DMS153 (cell line): ENCODE results near the gene P4HA1.
"Not testable (repeated sequence)": the region's sequence is repeated elsewhere in the genome, so short reads cannot be mapped to it uniquely, and the experiment has no call there.

ENCODE experiments used
- DNase-seq: peaks from one replicate; lab custom pipeline; 2025; lab: John Stamatoyannopoulos, UW

P4HA1 gene

GRCh38 chr10:73043319-73043718 lies 53.3 kb downstream of the P4HA1 start:
- no peak for DNase-seq

DNA sequence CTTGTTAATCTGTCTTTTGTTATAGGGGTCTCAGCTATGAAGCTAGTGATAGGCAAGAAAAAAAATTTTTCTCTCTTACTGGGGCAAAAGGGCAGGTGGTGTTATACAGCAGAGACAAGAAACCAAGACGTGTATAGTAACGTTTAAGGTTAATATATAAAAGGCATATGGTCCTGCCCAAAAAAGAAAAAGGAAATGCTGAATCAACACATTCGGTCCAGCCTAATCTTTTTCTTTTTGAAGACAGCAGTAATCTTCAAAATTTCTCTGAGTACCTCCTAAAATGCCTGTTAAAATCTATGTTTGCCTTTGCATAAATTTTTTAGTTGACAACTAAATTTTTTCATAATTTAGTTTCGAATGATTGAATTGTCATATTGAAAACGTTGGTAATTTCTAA lies 54.5 kb downstream of the P4HA1 start:
- DNase-seq = no peak

DNA sequence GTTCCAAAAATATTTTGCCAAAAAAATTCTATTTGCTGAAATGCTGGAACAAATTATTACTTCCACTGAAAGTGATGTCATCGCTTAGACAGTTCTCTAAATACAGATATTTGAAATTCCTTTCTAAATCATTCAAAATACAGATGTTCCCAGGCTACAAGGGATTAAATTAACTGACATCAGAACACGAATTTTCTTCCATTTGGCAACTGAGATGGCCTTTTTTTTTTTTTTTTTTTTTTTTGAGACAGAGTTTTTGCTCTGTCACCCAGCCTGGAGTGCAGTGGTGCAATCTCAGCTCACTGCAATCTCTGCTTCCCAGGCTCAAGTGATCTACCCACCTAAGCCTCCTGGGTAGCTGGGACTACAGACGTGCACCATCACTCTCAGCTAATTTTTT lies 57.0 kb downstream of the P4HA1 start:
- no peak for DNase-seq

GRCh38 chr10:73036285-73036684 lies 60.4 kb downstream of the P4HA1 start:
- DNase-seq = not testable (repeated sequence)

- DNase-seq = no peak
Measured at GRCh38 chr10:73032536-73032935, 64.1 kb downstream of the P4HA1 start.

GRCh38 chr10:73026623-73027022 lies 70.0 kb downstream of the P4HA1 start:
- DNase-seq = not testable (repeated sequence)

DNA sequence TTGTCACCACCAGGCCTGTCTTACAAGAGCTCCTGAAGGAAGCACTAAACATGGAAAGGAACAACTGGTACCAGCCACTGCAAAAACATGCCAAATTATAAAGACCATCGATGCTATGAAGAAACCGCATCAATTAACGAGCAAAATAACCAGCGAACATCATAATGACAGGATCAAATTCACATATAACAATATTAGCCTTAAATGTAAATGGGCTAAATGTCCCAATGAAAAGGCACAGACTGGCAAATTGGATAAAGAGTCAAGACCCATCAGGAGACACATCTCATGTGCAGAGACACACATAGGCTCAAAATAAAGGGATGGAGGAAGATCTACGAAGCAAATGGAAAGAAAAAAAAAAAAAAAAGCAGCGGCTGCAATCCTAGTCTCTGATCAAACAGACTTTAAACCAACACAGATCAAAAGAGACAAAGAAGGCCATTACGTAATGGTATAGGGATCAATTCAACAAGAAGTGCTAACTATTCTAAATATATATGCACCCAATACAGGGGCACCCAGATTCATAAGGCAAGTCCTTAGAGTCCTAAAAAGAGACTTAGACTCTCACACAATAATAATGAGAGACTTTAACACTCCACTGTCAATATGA lies 73.1 kb downstream of the P4HA1 start:
- not testable (repeated sequence) for DNase-seq

DNA sequence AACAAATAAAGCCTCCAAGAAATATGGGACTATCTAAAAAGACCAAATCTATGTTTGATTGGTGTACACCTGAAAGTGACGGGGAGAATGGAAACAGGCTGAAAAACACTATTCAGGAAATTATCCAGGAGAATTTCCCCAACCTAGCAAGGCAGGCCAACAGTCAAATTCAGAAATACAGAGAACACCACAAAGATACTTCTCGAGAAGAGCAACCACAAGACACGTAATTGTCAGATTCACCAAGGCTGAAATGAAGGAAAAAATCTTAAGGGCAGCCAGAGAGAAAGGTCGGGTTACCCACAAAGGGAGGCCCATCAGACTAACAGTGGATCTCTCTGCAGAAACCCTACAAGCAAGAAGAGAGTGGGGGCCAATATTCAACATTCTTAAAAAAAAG lies 73.7 kb downstream of the P4HA1 start:
- DNase-seq = not testable (repeated sequence)

- not testable (repeated sequence) for DNase-seq
Measured at GRCh38 chr10:73021538-73022164, 75.0 kb downstream of the P4HA1 start.

GRCh38 chr10:73021050-73021449 lies 75.6 kb downstream of the P4HA1 start:
- no peak for DNase-seq

- no peak for DNase-seq
Measured at GRCh38 chr10:73019100-73019499, 77.6 kb downstream of the P4HA1 start.

- no peak for DNase-seq
Measured at GRCh38 chr10:73018632-73019031, 78.0 kb downstream of the P4HA1 start.

DNA sequence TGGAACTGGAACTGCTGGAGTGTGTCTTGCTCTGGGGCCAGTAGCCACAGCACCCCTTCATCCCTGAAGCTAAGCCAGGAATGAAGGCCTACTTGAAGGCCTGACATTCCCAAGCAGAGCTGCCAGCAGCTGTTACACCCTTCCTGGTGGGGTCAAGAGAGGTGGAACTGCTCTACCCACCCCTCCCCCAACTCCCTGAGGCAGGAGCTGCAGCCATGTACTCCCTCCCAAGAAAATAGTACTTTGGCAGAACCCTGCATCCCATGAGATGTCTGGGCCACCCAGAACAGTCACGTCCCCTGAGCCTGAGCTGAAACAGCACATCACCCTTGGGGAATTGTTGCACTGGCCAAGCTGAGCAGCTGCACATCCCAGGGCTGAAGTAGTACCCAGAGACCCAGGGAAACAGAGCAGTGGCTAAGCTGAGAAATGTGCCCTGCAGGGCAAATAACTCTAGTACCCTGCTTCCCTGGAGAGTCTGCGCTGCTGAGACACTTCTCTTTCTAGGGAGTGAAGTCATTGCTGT lies 78.6 kb downstream of the P4HA1 start:
- no peak for DNase-seq

GRCh38 chr10:73015779-73016178 lies 80.9 kb downstream of the P4HA1 start:
- DNase-seq = no peak

GRCh38 chr10:73003822-73004221 lies 92.8 kb downstream of the P4HA1 start:
- DNase-seq = no peak

DNA sequence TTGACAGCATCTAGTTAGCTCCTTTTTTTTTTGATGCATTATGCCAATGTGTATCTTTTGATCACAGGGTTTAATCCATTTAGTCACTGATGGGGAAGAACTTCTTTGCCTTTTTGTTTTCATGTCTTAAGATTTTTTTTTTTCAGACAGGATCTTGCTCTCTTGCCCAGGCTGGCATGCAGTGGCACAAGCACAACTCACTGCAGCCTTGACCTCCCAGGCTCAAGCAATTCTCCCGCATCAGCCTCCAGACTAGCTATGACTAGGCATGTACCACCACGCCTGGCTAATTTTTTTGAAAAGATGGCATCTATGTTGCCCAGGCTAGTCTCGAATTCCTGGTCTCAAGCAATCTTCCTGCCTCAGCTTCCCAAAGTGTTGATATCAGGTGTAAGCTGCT lies 95.7 kb downstream of the P4HA1 start:
- DNase-seq = no peak

DNA sequence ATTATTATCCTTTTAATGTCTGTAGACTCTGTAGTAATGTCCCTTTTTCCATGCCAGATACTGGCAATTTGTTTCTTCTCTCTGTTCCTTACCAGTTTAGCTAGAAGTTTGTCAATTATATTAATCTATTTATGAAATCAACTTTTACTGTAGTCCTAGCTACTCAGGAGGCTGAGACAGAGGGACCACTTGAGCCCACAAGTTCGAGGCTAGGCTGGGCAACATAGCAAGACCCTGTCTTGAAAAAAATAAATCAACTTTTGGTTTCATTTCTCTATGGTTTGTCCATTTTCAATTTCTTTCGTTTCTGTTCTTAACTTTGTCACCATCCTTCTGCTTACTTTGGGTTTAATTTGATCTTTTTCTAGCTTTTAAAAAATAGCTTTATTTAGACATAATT lies 99.6 kb downstream of the P4HA1 start:
- DNase-seq = no peak

DNA sequence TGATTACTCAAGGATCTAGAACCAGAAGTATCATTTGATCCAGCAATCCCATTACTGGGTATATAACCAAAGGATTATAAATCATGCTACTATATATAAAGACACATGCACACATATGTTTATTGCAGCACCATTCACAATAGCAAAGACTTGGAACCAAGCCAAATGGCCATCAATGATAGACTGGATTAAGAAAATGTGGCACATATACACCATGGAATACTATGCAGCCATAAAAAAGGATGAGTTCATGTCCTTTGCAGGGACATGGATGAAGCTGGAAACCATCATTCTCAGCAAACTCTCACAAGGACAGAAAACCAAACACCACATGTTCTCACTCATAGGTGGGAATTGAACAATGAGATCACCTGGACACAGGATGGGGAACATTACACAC lies 101.2 kb downstream of the P4HA1 start:
- DNase-seq = not testable (repeated sequence)

DNA sequence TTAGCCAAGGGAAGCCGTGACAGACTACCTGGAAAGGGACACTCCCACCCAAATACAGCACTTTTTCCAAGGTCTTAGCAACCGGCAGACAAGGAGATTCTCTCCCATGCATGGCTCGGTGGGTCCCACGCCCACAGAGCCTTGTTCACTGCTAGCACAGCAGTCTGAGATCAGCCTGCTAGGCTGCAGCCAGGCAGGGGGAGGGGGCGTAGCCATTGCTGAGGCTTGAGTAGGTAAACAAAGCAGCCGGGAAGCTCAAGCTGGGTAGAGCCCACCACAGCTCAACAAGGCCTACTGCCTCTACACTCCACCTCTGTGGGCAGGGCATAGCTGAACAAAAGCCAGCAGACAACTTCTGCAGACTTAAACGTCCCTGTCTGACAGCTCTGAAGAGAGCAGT lies 106.9 kb downstream of the P4HA1 start:
- DNase-seq = not testable (repeated sequence)

- not testable (repeated sequence) for DNase-seq
Measured at GRCh38 chr10:72984618-72985017, 112.0 kb downstream of the P4HA1 start.

- DNase-seq = no peak
Measured at GRCh38 chr10:72981882-72982529, 114.7 kb downstream of the P4HA1 start.

DNA sequence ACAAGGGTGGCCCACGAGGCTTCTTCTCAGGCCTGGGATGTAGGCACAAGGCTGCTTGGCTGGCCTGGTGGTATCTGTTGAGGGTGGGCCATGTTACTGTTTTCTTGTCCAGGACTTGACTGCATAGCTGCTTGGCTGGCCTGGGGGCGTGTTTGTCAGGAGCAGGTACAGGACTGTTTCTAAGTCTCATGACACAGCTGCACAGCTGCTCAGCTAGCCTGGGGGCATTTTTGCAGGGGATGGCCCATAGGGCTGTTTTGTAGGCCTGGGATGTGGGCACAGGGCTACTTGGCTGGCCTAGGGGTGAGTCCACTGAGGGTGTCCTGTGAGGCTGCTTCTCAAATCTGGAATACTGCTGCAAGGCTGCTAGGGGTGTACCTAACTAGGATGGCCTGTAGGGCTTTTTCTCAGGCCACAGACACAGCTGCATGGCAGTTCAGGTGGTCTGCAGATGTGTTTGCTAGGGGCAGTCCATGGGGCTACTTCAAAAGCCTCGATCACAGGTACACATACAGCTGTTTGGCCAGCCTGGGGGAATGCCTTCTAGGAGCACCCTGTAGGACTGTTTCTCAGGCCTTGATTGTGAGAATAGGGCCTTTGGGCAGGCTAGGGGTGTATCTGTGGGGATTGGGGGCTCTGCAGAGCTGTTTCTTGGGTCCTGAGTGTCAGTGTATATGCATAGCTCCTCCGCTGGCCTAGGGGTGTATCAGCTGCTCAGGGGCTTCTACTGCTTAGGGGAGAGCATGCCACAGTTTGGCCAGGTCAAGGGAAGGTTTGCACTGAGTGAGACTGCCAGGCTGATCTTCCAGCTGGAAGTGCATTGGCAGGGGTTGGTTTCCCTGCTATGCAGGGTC lies 115.4 kb downstream of the P4HA1 start:
- no peak for DNase-seq
